BLaER1 treated with 17β-estradiol and CSF1 and Interleukin-3, amounts not matched to agents 10 nM and 100 nM (cell line): Measurements from ENCODE around the gene CCDC107.

Experiments
- H3K27ac ChIP-seq, 11 experiments: shearing (Covaris generic); formaldehyde crosslinking; 2 replicates each; pipeline ENCODE4 v1.8.1; 2022
- H3K27me3 ChIP-seq, 11 experiments: shearing (Covaris generic); formaldehyde crosslinking; 2 replicates each; pipeline ENCODE4 v1.8.1; 2022
- H3K36me3 ChIP-seq, 11 experiments: shearing (Covaris generic); formaldehyde crosslinking; 2 replicates each; pipeline ENCODE4 v1.8.1; 2022
- H3K4me1 ChIP-seq, 10 experiments: shearing (Covaris generic); formaldehyde crosslinking; 2 replicates each; pipeline ENCODE4 v1.8.1; 2022
- H3K4me2 ChIP-seq, 11 experiments: shearing (Covaris generic); formaldehyde crosslinking; 2 replicates each; pipeline ENCODE4 v1.8.1; 2022
- H3K4me3 ChIP-seq, 10 experiments: shearing (Covaris generic); formaldehyde crosslinking; 2 replicates each; pipeline ENCODE4 v1.8.1; 2022
- H3K9ac ChIP-seq, 11 experiments: shearing (Covaris generic); formaldehyde crosslinking; 2 replicates each; pipeline ENCODE4 v1.8.1; 2022
- H3K9me3 ChIP-seq, 11 experiments: shearing (Covaris generic); formaldehyde crosslinking; replicated peaks in 1 of 11; 2 replicates each; pipeline ENCODE4 v1.8.1; 2022
- H4K20me1 ChIP-seq, 11 experiments: shearing (Covaris generic); formaldehyde crosslinking; 2 replicates each; pipeline ENCODE4 v1.8.1; 2022
- Cebpa-rat ChIP-seq, 11 experiments: shearing (Covaris generic); IDR thresholded peaks; 2 replicates each; pipeline ENCODE4 v1.8.1; 2022

CCDC107 gene

DNA sequence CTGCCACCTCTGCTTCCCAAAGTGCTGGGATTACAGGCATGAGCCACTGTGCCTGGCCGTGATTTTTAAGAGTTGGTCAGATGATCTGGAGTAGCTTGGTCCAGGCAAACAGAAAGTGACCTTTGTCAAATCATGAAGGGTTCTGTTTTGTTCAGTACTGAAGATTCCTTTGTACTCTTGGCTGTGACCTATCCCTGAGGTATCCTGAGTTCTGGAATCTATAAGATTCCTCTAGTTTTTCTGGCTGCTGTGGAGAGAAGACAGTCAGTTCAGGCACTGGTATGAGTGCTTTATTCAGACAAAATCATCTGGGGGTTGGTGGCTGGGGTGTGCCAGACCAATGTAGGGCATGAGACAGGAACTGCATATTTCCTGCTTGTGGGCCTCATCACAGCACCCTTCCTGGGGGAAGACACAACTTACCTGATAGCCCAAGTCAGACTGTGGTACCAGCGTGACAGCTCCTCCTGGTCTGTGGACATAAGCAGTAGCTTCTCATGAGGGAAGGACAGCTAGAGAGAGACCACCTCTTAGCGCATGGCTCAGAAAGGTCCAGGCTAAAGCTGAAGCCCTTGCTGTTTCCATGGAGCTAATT is 3.8 kb downstream of the CCDC107 start:
- TF ChIP-seq Cebpa-rat (IDR thresholded peaks at IDR 0.05) = no peak
- H3K9me3 ChIP-seq = no peaks in the 10 kb centered on the region
- peak overlapping the region; percentile 86 to 98 (median 95) for H3K4me2 ChIP-seq
- peaks cover 6 to 17% (median 12%) of the 10 kb centered on the region in 11 experiments; a peak in 16 of 22 replicates for H3K36me3 ChIP-seq
- peak overlapping the region in 3 of 10 experiments; percentile 5 to 18 (median 8); a peak in 1 of 20 replicates for H3K4me3 ChIP-seq
- H3K4me1 ChIP-seq = peaks cover 77 to 91% (median 90%) of the 10 kb centered on the region in 10 experiments
- no peaks in the 10 kb centered on the region for H3K27me3 ChIP-seq
- peak overlapping the region in 10 of 11 experiments; percentile 15 to 96 (median 52); a peak in 16 of 22 replicates for H3K9ac ChIP-seq
- H3K27ac ChIP-seq = peak overlapping the region in 10 of 11 experiments; percentile 4 to 45 (median 25); a peak in 14 of 22 replicates
- H4K20me1 ChIP-seq = peaks cover 0 to 8% (median 0%) of the 10 kb centered on the region in 11 experiments; a peak in 2 of 22 replicates

GRCh38 chr9:35662437-35662836 is 4.3 kb downstream of the CCDC107 start:
- H3K4me2 ChIP-seq = peak overlapping the region; percentile 86 to 98 (median 95)

GRCh38 chr9:35664531-35665470 is 6.7 kb downstream of the CCDC107 start, which contains the start of gene ARHGEF39:
TSS of gene ARHGEF39 (minus strand) at chr9:35665195. CDS start at chr9:35665169, 26 bp downstream.
- peak within 1 kb of the TSS; percentile 86 to 98 (median 95) for H3K4me2 ChIP-seq
- H3K9ac ChIP-seq = peak within 1 kb of the TSS; percentile 60 to 79 (median 72); a peak in 21 of 22 replicates
- H3K36me3 ChIP-seq = peaks cover 6 to 17% (median 12%) of the 10 kb centered on the region in 11 experiments; a peak in 16 of 22 replicates
- peaks cover 0 to 4% (median 0%) of the 10 kb centered on the region in 11 experiments; a peak in 3 of 22 replicates for H3K9me3 ChIP-seq
- H3K27me3 ChIP-seq = no peaks in the 10 kb centered on the region
- H3K4me3 ChIP-seq = peak within 1 kb of the TSS; percentile 59 to 75 (median 64)
- peaks cover 60 to 79% (median 74%) of the 10 kb centered on the region in 10 experiments for H3K4me1 ChIP-seq
- H4K20me1 ChIP-seq = peaks cover 0 to 8% (median 0%) of the 10 kb centered on the region in 11 experiments; a peak in 2 of 22 replicates
- no peak for TF ChIP-seq Cebpa-rat (IDR thresholded peaks at IDR 0.05)
- peak within 1 kb of the TSS in 9 of 11 experiments; percentile 56 to 83 (median 74); a peak in 18 of 22 replicates for H3K27ac ChIP-seq

More at GRCh38 chr9:35662437-35662836, 4.3 kb downstream of the CCDC107 start:
- peak overlapping the region in 4 of 11 experiments; percentile 17 to 45 (median 32); a peak in 9 of 22 replicates for H3K27ac ChIP-seq
- peaks cover 0 to 8% (median 0%) of the 10 kb centered on the region in 11 experiments; a peak in 2 of 22 replicates for H4K20me1 ChIP-seq
- no peak for TF ChIP-seq Cebpa-rat (IDR thresholded peaks at IDR 0.05)
- H3K9ac ChIP-seq = peak overlapping the region in 5 of 11 experiments; percentile 32 to 96 (median 53); a peak in 4 of 22 replicates
- H3K27me3 ChIP-seq = no peaks in the 10 kb centered on the region
- peaks cover 6 to 17% (median 12%) of the 10 kb centered on the region in 11 experiments; a peak in 16 of 22 replicates for H3K36me3 ChIP-seq
- peaks cover 71 to 91% (median 87%) of the 10 kb centered on the region in 10 experiments for H3K4me1 ChIP-seq
- peak overlapping the region in 1 of 10 experiments; percentile 8; a peak in 1 of 20 replicates for H3K4me3 ChIP-seq
- no peaks in the 10 kb centered on the region; a peak in 1 of 22 replicates for H3K9me3 ChIP-seq

- Histone ChIP-seq H3K4me1 (peaks cover 53 to 72% (median 67%) of the 10 kb centered on the region in 10 experiments), H3K36me3 (peaks cover 5 to 12% (median 6%) of the 10 kb centered on the region in 11 experiments; a peak in 16 of 22 replicates), H3K27me3 (no peaks in the 10 kb centered on the region), H3K4me3 (peak overlapping the region; percentile 59 to 75 (median 64)), H3K4me2 (peak overlapping the region; percentile 86 to 98 (median 95)), H3K9me3 (peaks cover 0 to 4% (median 0%) of the 10 kb centered on the region in 11 experiments; a peak in 3 of 22 replicates), H4K20me1 (peaks cover 0 to 6% (median 0%) of the 10 kb centered on the region in 11 experiments; a peak in 2 of 22 replicates), H3K27ac (peak overlapping the region in 9 of 11 experiments; percentile 56 to 83 (median 74); a peak in 17 of 22 replicates), H3K9ac (peak overlapping the region; percentile 60 to 79 (median 72); a peak in 21 of 22 replicates)
- no peak for TF ChIP-seq Cebpa-rat (IDR thresholded peaks at IDR 0.05)
Observed at GRCh38 chr9:35665471-35665818, 7.4 kb downstream of the CCDC107 start.

GRCh38 chr9:35666045-35666444 is 8.0 kb downstream of the CCDC107 start:
- Histone ChIP-seq H3K36me3 (peaks cover 0 to 6% (median under 1%) of the 10 kb centered on the region in 11 experiments; a peak in 8 of 22 replicates), H3K9me3 (peaks cover 0 to 4% (median 0%) of the 10 kb centered on the region in 11 experiments; a peak in 3 of 22 replicates), H3K4me3 (peak overlapping the region in 4 of 10 experiments; percentile 61 to 66 (median 63); a peak in 4 of 20 replicates), H3K9ac (peak overlapping the region in 2 of 11 experiments; percentile 67 to 79; a peak in 2 of 22 replicates), H3K4me1 (peaks cover 47 to 66% (median 61%) of the 10 kb centered on the region in 10 experiments), H3K27ac (no peak overlapping the region), H3K27me3 (no peaks in the 10 kb centered on the region), H3K4me2 (peak overlapping the region; percentile 86 to 98 (median 95); a peak in 20 of 22 replicates), H4K20me1 (no peaks in the 10 kb centered on the region)
- TF ChIP-seq Cebpa-rat (IDR thresholded peaks at IDR 0.05) = no peak

DNA sequence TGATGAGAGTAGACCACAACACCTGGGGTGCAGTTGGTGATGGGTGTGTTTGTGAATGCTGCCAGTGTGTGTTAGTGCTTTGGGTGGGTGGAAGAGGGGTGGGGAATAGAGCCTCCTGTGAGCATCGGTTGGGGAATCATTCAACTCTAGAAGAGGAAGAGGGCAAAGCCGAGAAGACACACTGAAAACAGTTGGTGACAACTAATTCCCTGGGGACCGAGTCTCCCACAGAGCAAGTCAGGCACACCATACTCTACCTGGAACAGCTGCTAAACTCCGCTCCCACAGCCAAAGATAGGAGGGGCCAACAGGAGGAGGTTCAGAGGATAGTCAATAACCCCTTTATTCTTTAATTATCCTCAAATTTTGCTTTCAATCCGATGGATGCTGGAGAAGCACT is 8.5 kb downstream of the CCDC107 start:
- no peak for TF ChIP-seq Cebpa-rat (IDR thresholded peaks at IDR 0.05)
- peaks cover 0 to 1% (median 0%) of the 10 kb centered on the region in 11 experiments; a peak in 2 of 22 replicates for H3K36me3 ChIP-seq
- no peaks in the 10 kb centered on the region for H3K27me3 ChIP-seq
- H3K4me1 ChIP-seq = peaks cover 42 to 61% (median 56%) of the 10 kb centered on the region in 10 experiments
- no peak overlapping the region for H3K27ac ChIP-seq
- peaks cover 0 to 4% (median 0%) of the 10 kb centered on the region in 11 experiments; a peak in 3 of 22 replicates for H3K9me3 ChIP-seq
- no peak overlapping the region for H3K4me3 ChIP-seq
- no peaks in the 10 kb centered on the region for H4K20me1 ChIP-seq
- peak overlapping the region; percentile 11 to 97 (median 92); a peak in 19 of 22 replicates for H3K4me2 ChIP-seq
- H3K9ac ChIP-seq = no peak overlapping the region

DNA sequence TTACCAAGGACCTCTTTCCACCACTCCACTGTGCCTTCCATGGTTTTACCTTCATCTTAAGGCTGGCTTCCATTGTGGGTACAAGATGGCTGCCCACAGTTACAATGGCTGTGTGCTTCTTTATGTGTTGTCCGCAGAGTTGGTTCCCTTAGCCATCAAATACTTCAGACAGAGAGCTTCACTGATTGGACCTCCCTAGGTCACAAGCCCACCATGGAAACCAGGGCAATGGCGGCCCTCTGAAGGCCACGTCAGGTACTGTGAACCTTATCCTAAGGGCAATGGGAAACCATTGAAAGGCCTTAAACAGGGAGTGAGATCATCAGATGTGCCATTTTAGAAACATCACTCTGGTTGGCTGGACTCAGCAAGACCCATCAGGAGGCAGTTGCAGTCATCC is 9.8 kb downstream of the CCDC107 start:
- no peak overlapping the region for H3K4me2 ChIP-seq
- no peak overlapping the region for H3K9ac ChIP-seq
- no peak for TF ChIP-seq Cebpa-rat (IDR thresholded peaks at IDR 0.05)
- no peaks in the 10 kb centered on the region for H3K27me3 ChIP-seq
- H3K36me3 ChIP-seq = no peaks in the 10 kb centered on the region
- no peaks in the 10 kb centered on the region for H4K20me1 ChIP-seq
- no peak overlapping the region for H3K27ac ChIP-seq
- peaks cover 0 to 4% (median 0%) of the 10 kb centered on the region in 11 experiments; a peak in 3 of 22 replicates for H3K9me3 ChIP-seq
- H3K4me1 ChIP-seq = peaks cover 28 to 47% (median 42%) of the 10 kb centered on the region in 10 experiments
- no peak overlapping the region for H3K4me3 ChIP-seq
